Measurements from ENCODE around the gene PIGS.

DNA sequence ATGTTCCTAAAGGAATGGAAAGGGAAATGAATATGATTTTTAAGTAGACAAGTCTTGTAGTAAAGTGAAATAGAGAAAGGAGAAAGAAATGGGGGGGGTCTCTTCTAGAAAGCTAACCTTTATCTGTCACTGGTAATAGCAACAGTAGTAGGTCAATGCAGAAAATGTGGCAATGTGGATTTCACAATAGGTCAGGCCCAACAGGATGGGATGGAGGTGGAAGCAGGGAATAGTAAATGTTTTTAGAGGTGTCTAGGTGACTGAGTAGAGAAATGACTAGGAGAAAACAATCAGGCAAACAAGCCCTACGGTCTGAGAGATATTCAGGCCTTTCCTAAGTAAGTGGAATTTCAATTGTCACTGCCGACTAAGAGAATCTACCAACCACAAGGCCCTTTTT lies 48.7 kb upstream of the PIGS start:
- TF ChIP-seq, protein P1, sequence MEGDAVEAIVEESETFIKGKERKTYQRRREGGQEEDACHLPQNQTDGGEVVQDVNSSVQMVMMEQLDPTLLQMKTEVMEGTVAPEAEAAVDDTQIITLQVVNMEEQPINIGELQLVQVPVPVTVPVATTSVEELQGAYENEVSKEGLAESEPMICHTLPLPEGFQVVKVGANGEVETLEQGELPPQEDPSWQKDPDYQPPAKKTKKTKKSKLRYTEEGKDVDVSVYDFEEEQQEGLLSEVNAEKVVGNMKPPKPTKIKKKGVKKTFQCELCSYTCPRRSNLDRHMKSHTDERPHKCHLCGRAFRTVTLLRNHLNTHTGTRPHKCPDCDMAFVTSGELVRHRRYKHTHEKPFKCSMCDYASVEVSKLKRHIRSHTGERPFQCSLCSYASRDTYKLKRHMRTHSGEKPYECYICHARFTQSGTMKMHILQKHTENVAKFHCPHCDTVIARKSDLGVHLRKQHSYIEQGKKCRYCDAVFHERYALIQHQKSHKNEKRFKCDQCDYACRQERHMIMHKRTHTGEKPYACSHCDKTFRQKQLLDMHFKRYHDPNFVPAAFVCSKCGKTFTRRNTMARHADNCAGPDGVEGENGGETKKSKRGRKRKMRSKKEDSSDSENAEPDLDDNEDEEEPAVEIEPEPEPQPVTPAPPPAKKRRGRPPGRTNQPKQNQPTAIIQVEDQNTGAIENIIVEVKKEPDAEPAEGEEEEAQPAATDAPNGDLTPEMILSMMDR (conservative IDR thresholded peaks at IDR 0.05 in 1 of 2, IDR thresholded peaks at IDR 0.05 in 1 of 2; ENCODE audit: low read depth in 1 of 2, low read length in 2 of 2): no peak
- no peak for TF ChIP-seq EZH2 (IDR thresholded peaks at IDR 0.05; ENCODE audit: low read length, missing control alignments)
